Measurements from ENCODE around the gene RAB4B. TPM values are rescaled to one million over a fixed set of nuclear protein-coding genes. Genes with fewer than 3 reads are reported as not detected.

RAB4B gene
- total RNA-seq, 1 experiment from 2014 or later, result 29.7 TPM

DNA sequence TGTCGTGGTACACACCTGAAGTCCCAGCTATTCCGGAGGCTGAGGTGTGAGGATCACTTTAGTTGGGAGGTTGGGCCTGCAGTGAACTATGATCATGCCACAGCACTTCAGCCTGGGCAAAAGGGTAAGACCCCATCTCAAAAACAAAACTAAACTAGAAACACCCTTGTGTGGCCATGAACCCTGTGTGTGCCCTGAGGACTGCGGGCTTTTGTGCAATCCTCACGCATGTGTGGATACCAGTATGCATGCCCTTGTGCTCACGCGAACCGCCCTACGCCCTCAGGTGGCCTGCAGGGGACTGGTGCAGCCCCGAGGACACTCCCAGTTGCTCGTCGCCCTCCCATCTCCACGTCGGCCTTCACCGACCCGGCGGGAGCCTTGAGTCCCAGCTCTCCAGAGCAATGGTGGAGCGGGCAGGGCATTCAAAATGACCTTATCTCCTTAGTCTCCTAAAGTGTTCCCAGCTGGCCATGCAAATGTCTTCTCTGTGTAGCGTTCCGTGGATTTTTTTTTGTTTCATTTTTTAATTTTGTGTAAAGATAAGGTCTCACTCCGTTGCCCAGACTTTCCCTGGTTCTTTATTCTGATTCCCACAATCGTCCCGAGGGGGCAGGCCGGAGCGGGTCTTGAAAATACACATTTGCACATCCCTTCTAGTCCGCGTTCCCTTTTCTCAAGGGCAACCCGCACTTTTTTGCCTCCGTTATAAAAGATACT is 20.1 kb downstream of the RAB4B start (continued):
- TF ChIP-seq, protein P1, sequence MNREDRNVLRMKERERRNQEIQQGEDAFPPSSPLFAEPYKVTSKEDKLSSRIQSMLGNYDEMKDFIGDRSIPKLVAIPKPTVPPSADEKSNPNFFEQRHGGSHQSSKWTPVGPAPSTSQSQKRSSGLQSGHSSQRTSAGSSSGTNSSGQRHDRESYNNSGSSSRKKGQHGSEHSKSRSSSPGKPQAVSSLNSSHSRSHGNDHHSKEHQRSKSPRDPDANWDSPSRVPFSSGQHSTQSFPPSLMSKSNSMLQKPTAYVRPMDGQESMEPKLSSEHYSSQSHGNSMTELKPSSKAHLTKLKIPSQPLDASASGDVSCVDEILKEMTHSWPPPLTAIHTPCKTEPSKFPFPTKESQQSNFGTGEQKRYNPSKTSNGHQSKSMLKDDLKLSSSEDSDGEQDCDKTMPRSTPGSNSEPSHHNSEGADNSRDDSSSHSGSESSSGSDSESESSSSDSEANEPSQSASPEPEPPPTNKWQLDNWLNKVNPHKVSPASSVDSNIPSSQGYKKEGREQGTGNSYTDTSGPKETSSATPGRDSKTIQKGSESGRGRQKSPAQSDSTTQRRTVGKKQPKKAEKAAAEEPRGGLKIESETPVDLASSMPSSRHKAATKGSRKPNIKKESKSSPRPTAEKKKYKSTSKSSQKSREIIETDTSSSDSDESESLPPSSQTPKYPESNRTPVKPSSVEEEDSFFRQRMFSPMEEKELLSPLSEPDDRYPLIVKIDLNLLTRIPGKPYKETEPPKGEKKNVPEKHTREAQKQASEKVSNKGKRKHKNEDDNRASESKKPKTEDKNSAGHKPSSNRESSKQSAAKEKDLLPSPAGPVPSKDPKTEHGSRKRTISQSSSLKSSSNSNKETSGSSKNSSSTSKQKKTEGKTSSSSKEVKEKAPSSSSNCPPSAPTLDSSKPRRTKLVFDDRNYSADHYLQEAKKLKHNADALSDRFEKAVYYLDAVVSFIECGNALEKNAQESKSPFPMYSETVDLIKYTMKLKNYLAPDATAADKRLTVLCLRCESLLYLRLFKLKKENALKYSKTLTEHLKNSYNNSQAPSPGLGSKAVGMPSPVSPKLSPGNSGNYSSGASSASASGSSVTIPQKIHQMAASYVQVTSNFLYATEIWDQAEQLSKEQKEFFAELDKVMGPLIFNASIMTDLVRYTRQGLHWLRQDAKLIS (CRISPR knock-in tag; IDR thresholded peaks at IDR 0.05; ENCODE audit: borderline replicate concordance), result no peak
- 0 out of 2 replicates have a peak, but pooled peaks have one; percentile 39 for TF ChIP-seq MYBL2 (CRISPR knock-in tag; IDR thresholded peaks at IDR 0.05)
- no peak for TF ChIP-seq ZNF263 (CRISPR knock-in tag; IDR thresholded peaks at IDR 0.05; ENCODE audit: low read depth)
- TF ChIP-seq, protein P2, sequence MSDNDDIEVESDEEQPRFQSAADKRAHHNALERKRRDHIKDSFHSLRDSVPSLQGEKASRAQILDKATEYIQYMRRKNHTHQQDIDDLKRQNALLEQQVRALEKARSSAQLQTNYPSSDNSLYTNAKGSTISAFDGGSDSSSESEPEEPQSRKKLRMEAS (CRISPR knock-in tag; IDR thresholded peaks at IDR 0.05), result peak; percentile 90
- TF ChIP-seq, protein P3, sequence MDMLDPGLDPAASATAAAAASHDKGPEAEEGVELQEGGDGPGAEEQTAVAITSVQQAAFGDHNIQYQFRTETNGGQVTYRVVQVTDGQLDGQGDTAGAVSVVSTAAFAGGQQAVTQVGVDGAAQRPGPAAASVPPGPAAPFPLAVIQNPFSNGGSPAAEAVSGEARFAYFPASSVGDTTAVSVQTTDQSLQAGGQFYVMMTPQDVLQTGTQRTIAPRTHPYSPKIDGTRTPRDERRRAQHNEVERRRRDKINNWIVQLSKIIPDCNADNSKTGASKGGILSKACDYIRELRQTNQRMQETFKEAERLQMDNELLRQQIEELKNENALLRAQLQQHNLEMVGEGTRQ (CRISPR knock-in tag; IDR thresholded peaks at IDR 0.05), result no peak
- no peak for TF ChIP-seq ZNF317 (CRISPR knock-in tag; IDR thresholded peaks at IDR 0.05; ENCODE audit: borderline replicate concordance, low read depth)
- TF ChIP-seq, protein P4, sequence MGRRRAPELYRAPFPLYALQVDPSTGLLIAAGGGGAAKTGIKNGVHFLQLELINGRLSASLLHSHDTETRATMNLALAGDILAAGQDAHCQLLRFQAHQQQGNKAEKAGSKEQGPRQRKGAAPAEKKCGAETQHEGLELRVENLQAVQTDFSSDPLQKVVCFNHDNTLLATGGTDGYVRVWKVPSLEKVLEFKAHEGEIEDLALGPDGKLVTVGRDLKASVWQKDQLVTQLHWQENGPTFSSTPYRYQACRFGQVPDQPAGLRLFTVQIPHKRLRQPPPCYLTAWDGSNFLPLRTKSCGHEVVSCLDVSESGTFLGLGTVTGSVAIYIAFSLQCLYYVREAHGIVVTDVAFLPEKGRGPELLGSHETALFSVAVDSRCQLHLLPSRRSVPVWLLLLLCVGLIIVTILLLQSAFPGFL (CRISPR knock-in tag; IDR thresholded peaks at IDR 0.05; ENCODE audit: borderline replicate concordance), result no peak
- peak; percentile 41; the same call in 1 of the 2 replicates for TF ChIP-seq SP1 (CRISPR knock-in tag; conservative IDR thresholded peaks at IDR 0.05)
- no peak for TF ChIP-seq TP53 (CRISPR knock-in tag; IDR thresholded peaks at IDR 0.05)
- TF ChIP-seq, protein P5, sequence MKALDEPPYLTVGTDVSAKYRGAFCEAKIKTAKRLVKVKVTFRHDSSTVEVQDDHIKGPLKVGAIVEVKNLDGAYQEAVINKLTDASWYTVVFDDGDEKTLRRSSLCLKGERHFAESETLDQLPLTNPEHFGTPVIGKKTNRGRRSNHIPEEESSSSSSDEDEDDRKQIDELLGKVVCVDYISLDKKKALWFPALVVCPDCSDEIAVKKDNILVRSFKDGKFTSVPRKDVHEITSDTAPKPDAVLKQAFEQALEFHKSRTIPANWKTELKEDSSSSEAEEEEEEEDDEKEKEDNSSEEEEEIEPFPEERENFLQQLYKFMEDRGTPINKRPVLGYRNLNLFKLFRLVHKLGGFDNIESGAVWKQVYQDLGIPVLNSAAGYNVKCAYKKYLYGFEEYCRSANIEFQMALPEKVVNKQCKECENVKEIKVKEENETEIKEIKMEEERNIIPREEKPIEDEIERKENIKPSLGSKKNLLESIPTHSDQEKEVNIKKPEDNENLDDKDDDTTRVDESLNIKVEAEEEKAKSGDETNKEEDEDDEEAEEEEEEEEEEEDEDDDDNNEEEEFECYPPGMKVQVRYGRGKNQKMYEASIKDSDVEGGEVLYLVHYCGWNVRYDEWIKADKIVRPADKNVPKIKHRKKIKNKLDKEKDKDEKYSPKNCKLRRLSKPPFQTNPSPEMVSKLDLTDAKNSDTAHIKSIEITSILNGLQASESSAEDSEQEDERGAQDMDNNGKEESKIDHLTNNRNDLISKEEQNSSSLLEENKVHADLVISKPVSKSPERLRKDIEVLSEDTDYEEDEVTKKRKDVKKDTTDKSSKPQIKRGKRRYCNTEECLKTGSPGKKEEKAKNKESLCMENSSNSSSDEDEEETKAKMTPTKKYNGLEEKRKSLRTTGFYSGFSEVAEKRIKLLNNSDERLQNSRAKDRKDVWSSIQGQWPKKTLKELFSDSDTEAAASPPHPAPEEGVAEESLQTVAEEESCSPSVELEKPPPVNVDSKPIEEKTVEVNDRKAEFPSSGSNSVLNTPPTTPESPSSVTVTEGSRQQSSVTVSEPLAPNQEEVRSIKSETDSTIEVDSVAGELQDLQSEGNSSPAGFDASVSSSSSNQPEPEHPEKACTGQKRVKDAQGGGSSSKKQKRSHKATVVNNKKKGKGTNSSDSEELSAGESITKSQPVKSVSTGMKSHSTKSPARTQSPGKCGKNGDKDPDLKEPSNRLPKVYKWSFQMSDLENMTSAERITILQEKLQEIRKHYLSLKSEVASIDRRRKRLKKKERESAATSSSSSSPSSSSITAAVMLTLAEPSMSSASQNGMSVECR (CRISPR knock-in tag; IDR thresholded peaks at IDR 0.05; ENCODE audit: borderline replicate concordance), result no peak
- no peak for TF ChIP-seq GRHL2 (CRISPR knock-in tag; IDR thresholded peaks at IDR 0.05; ENCODE audit: insufficient replicate concordance, severe bottlenecking)
- no peak for TF ChIP-seq GTF2I (CRISPR knock-in tag; conservative IDR thresholded peaks at IDR 0.05)
- TF ChIP-seq MXD4 (CRISPR knock-in tag; IDR thresholded peaks at IDR 0.05; ENCODE audit: borderline replicate concordance), result no peak
- 0 out of 2 replicates have a peak, but pooled peaks have one; percentile 20 for TF ChIP-seq FOXP1 (CRISPR knock-in tag; IDR thresholded peaks at IDR 0.05; ENCODE audit: borderline replicate concordance)
- TF ChIP-seq SMAD4 (CRISPR knock-in tag; IDR thresholded peaks at IDR 0.05), result no peak
- TF ChIP-seq, protein P6, sequence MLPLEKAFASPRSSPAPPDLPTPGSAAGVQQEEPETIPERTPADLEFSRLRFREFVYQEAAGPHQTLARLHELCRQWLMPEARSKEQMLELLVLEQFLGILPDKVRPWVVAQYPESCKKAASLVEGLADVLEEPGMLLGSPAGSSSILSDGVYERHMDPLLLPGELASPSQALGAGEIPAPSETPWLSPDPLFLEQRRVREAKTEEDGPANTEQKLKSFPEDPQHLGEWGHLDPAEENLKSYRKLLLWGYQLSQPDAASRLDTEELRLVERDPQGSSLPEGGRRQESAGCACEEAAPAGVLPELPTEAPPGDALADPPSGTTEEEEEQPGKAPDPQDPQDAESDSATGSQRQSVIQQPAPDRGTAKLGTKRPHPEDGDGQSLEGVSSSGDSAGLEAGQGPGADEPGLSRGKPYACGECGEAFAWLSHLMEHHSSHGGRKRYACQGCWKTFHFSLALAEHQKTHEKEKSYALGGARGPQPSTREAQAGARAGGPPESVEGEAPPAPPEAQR (CRISPR knock-in tag; IDR thresholded peaks at IDR 0.05), result no peak
- TF ChIP-seq, protein P7, sequence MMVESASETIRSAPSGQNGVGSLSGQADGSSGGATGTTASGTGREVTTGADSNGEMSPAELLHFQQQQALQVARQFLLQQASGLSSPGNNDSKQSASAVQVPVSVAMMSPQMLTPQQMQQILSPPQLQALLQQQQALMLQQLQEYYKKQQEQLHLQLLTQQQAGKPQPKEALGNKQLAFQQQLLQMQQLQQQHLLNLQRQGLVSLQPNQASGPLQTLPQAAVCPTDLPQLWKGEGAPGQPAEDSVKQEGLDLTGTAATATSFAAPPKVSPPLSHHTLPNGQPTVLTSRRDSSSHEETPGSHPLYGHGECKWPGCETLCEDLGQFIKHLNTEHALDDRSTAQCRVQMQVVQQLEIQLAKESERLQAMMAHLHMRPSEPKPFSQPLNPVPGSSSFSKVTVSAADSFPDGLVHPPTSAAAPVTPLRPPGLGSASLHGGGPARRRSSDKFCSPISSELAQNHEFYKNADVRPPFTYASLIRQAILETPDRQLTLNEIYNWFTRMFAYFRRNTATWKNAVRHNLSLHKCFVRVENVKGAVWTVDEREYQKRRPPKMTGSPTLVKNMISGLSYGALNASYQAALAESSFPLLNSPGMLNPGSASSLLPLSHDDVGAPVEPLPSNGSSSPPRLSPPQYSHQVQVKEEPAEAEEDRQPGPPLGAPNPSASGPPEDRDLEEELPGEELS (CRISPR knock-in tag; IDR thresholded peaks at IDR 0.05), result 0 out of 2 replicates have a peak, but pooled peaks have one; percentile 37
